ENCODE measurements around the gene SCN1A. TPM values are rescaled to one million over a fixed set of nuclear protein-coding genes. Genes with fewer than 3 reads are reported as not detected.
"Not testable (repeated sequence)": the region's sequence is repeated elsewhere in the genome, so short reads cannot be mapped to it uniquely, and the experiment has no call there.

Gene SCN1A
- total RNA-seq, 1 donor from 2014 or later, result 26.9 TPM

GRCh38 chr2:166106431-166107015 lies 21.3 kb downstream of the SCN1A start:
- intact Hi-C loops (cut with DNase I), result no loop called here
- DNase-seq (no peak), ATAC-seq (peak; percentile 26)
- Histone ChIP-seq H3K27ac (no peak overlapping the region), H3K9me3 (no peaks in the 10 kb centered on the region), H3K36me3 (no peaks in the 10 kb centered on the region), H3K4me3 (no peak overlapping the region), H3K27me3 (no peaks in the 10 kb centered on the region), H3K4me1 (no peaks in the 10 kb centered on the region)
- TF ChIP-seq CTCF (IDR thresholded peaks at IDR 0.05), result no peak

GRCh38 chr2:166104773-166105172 lies 23.0 kb downstream of the SCN1A start:
- H3K4me3 ChIP-seq, result no peak overlapping the region
- H3K4me1 ChIP-seq, result no peaks in the 10 kb centered on the region
- no peak for TF ChIP-seq CTCF (IDR thresholded peaks at IDR 0.05)
- intact Hi-C loops (cut with DNase I), result no loop called here
- H3K36me3 ChIP-seq, result no peaks in the 10 kb centered on the region
- no peak overlapping the region for H3K27ac ChIP-seq
- no peaks in the 10 kb centered on the region for H3K9me3 ChIP-seq
- no peaks in the 10 kb centered on the region for H3K27me3 ChIP-seq
- ATAC-seq, result no peak
- no peak for DNase-seq

GRCh38 chr2:166104084-166104483 lies 23.7 kb downstream of the SCN1A start:
- Histone ChIP-seq H3K36me3 (no peaks in the 10 kb centered on the region), H3K4me1 (no peaks in the 10 kb centered on the region), H3K9me3 (no peaks in the 10 kb centered on the region), H3K27ac (no peak overlapping the region), H3K4me3 (no peak overlapping the region), H3K27me3 (no peaks in the 10 kb centered on the region)
- intact Hi-C loops (cut with DNase I), result no loop called here
- no peak for DNase-seq
- no peak for TF ChIP-seq CTCF (IDR thresholded peaks at IDR 0.05)
- no peak for ATAC-seq

- H3K9me3 ChIP-seq; intact Hi-C loops (cut with DNase I); H3K4me3 ChIP-seq; H3K27ac ChIP-seq; ATAC-seq; H3K4me1 ChIP-seq; H3K36me3 ChIP-seq; DNase-seq; H3K27me3 ChIP-seq: not testable (repeated sequence)
Observed at GRCh38 chr2:166103277-166103676, 24.5 kb downstream of the SCN1A start.

- no peak for TF ChIP-seq CTCF (IDR thresholded peaks at IDR 0.05)
- intact Hi-C loops (cut with DNase I), result no loop called here
- no peaks in the 10 kb centered on the region for H3K27me3 ChIP-seq
- DNase-seq (no peak), ATAC-seq (no peak)
- no peaks in the 10 kb centered on the region for H3K4me1 ChIP-seq
- no peak overlapping the region for H3K4me3 ChIP-seq
- no peaks in the 10 kb centered on the region for H3K9me3 ChIP-seq
- H3K27ac ChIP-seq, result no peak overlapping the region
- no peaks in the 10 kb centered on the region for H3K36me3 ChIP-seq
Observed at GRCh38 chr2:166094325-166094724, 33.5 kb downstream of the SCN1A start.

- H3K4me1 ChIP-seq, result no peaks in the 10 kb centered on the region
- DNase-seq (no peak), ATAC-seq (peak; percentile 50)
- H3K27me3 ChIP-seq, result no peaks in the 10 kb centered on the region
- H3K9me3 ChIP-seq, result no peaks in the 10 kb centered on the region
- no peak for TF ChIP-seq CTCF (IDR thresholded peaks at IDR 0.05)
- H3K27ac ChIP-seq, result no peak overlapping the region
- no peaks in the 10 kb centered on the region for H3K36me3 ChIP-seq
- intact Hi-C loops (cut with DNase I), result no loop called here
- no peak overlapping the region for H3K4me3 ChIP-seq
Observed at GRCh38 chr2:166092889-166093288, 34.9 kb downstream of the SCN1A start.

Measured in upper lobe of right lung (tissue), 1 donor.